Activated CD4-positive, alpha-beta T cell treated with anti-CD3 and anti-CD28 coated beads, Interleukin-2, amount 50 U/mL, for 48 hours (primary cell): ENCODE results near the gene ANO4.

ENCODE experiments used
- DNase-seq, 2 experiments: peaks; one replicate each; pipeline ENCODE4 v3.0.0-alpha.2; 2020

The ANO4 gene

GRCh38 chr12:100820314-100820713 lies 25.7 kb downstream of the ANO4 start:
- DNase-seq = no peak

- DNase-seq = no peak
These were observed 29.4 kb downstream of the ANO4 start for GRCh38 chr12:100823963-100824362.

- DNase-seq = no peak
These were observed 29.9 kb downstream of the ANO4 start for GRCh38 chr12:100824476-100824875.

GRCh38 chr12:100826323-100826722 lies 31.7 kb downstream of the ANO4 start:
- DNase-seq = peak; percentile 5 to 6

GRCh38 chr12:100827901-100828520 lies 33.4 kb downstream of the ANO4 start:
- DNase-seq = no peak

GRCh38 chr12:100830003-100830795 lies 35.6 kb downstream of the ANO4 start:
- no peak for DNase-seq

GRCh38 chr12:100833282-100833681 lies 38.7 kb downstream of the ANO4 start:
- DNase-seq = no peak

GRCh38 chr12:100840748-100841147 lies 46.2 kb downstream of the ANO4 start:
- DNase-seq = no peak

GRCh38 chr12:100842156-100842555 lies 47.6 kb downstream of the ANO4 start:
- no peak for DNase-seq

- DNase-seq = no peak
These were observed 48.5 kb downstream of the ANO4 start for GRCh38 chr12:100843061-100843460.

- DNase-seq = no peak
These were observed 50.5 kb downstream of the ANO4 start for GRCh38 chr12:100845095-100845494.

- no peak for DNase-seq
These were observed 57.1 kb downstream of the ANO4 start for GRCh38 chr12:100851637-100852036.

- DNase-seq = no peak
These were observed 62.8 kb downstream of the ANO4 start for GRCh38 chr12:100857418-100857817.

- DNase-seq = no peak
These were observed 63.4 kb downstream of the ANO4 start for GRCh38 chr12:100857971-100858370.

GRCh38 chr12:100858656-100859055 lies 64.1 kb downstream of the ANO4 start:
- DNase-seq = no peak

- DNase-seq = no peak
These were observed 64.6 kb downstream of the ANO4 start for GRCh38 chr12:100859063-100859627.

GRCh38 chr12:100860611-100861010 lies 66.0 kb downstream of the ANO4 start:
- DNase-seq = no peak

- no peak for DNase-seq
These were observed 68.1 kb downstream of the ANO4 start for GRCh38 chr12:100862676-100863075.

GRCh38 chr12:100864366-100864765 lies 69.8 kb downstream of the ANO4 start:
- no peak for DNase-seq

GRCh38 chr12:100867639-100868393 lies 73.2 kb downstream of the ANO4 start:
- no peak for DNase-seq

- no peak for DNase-seq
These were observed 73.9 kb downstream of the ANO4 start for GRCh38 chr12:100868487-100868886.

- DNase-seq = no peak
These were observed 76.7 kb downstream of the ANO4 start for GRCh38 chr12:100871195-100871734.

- no peak for DNase-seq
These were observed 80.6 kb downstream of the ANO4 start for GRCh38 chr12:100875156-100875555.
